Myocyte (in vitro differentiated cells): ENCODE measurements around the gene KCNJ18. TPM values are rescaled to one million over a fixed set of nuclear protein-coding genes. Genes with fewer than 3 reads are reported as not detected.
"Not testable (repeated sequence)": the region's sequence is repeated elsewhere in the genome, so short reads cannot be mapped to it uniquely, and the experiment has no call there.

Experiments
- DNase-seq: peaks from one replicate; pipeline ENCODE4 v3.0.0-alpha.2; 2012; ENCODE audit warnings: low read depth
- total RNA-seq: library from RNA; depleted of rRNA; stranded (reverse); fragments of >200 nt; gene quantifications from 2 replicates; pipeline ENCODE4 v1.2.3, GENCODE V29; 2014

The KCNJ18 gene
- total RNA-seq, 1 donor from 2014 or later: not detected

GRCh38 chr17:21751111-21751510 lies 58.8 kb downstream of the KCNJ18 start:
- DNase-seq: not testable (repeated sequence)
